GM21717 (cell line): ENCODE measurements around the gene FALEC.
"Not testable (repeated sequence)": the region's sequence is repeated elsewhere in the genome, so short reads cannot be mapped to it uniquely, and the experiment has no call there.

Source experiments
- ATAC-seq: cut with Tn5 transposase; IDR thresholded peaks from one replicate; pipeline ENCODE4 v1.9.1; 2021; ENCODE audit warnings: mild to moderate bottlenecking, moderate library complexity; ENCODE audit not compliant: unreplicated experiment

The FALEC gene

DNA sequence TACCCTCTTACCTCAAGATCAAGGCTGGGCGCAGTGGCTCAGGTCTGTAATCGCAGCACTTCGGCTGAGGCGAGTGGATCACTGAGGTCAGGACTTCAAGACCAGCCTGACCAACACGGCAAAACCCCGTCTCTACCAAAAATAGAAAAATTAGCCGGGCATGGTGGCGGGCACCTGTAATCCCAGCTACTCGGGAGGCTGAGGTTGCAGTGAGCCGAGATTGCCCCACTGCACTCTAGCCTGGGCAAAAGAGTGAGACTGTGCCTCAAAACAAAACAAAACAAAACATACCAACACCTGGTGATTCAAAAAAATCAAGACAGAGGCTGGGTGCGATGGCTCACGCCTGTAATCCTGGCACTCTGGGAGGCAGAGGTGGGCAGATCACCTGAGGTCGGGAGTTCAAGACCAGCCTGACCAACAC lies 58.1 kb downstream of the FALEC start:
- not testable (repeated sequence) for ATAC-seq

DNA sequence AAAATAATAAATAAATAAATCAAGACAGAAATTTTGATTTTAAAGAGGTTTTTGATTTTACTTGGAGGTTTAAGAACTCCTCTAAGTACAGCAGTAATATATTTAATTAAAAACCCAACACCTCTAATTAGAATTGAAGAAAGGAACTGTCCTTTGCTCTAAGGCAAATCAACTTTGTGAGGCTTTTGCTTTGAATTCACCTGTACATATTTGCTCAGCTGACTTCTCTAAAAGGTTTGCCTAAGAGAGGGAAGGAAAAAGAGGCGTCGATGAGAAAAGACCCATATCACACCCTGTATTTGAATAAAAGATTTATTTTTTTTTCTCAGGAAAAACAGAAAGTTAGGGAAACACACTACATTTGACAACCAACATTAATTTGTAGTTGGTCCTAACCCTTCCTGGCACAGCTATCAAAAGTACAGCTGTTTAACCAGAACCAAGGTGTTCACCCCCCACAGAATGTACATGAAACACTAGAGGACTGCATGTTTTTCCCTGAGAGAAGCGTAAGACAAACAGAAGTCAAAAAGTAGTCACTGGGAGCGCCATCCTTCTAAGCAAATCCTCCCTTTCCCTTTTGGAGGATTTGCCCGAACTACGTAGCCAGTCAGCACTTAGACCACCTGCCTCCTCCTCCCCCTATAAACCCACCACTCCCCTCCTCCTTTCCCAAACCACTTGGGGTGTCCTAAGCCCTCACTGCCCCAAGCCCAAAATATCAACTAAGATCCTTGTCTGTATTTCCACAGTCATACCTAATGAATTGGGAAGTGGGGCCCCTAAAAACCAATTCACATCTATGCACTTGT lies 58.9 kb downstream of the FALEC start:
- ATAC-seq = no peak

DNA sequence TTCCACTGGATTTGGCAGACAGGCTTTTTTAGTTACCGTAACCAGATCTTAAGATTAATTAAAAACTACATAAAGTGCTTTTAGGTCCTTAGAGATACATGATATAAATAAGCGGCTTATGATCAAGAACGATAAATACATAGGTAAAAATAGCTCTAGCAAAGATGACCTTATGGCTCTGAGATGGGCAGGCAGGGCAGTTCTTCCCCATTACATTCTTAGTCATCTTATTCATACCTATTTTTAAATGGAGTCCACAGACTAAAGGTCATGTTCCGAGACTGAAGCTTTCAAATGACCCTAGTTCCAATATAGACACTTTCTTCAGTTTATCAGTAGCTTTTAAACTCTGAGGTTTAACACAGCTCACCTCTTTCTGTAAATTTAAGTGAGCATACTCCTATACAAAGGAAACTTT lies 59.5 kb downstream of the FALEC start:
- no peak for ATAC-seq

DNA sequence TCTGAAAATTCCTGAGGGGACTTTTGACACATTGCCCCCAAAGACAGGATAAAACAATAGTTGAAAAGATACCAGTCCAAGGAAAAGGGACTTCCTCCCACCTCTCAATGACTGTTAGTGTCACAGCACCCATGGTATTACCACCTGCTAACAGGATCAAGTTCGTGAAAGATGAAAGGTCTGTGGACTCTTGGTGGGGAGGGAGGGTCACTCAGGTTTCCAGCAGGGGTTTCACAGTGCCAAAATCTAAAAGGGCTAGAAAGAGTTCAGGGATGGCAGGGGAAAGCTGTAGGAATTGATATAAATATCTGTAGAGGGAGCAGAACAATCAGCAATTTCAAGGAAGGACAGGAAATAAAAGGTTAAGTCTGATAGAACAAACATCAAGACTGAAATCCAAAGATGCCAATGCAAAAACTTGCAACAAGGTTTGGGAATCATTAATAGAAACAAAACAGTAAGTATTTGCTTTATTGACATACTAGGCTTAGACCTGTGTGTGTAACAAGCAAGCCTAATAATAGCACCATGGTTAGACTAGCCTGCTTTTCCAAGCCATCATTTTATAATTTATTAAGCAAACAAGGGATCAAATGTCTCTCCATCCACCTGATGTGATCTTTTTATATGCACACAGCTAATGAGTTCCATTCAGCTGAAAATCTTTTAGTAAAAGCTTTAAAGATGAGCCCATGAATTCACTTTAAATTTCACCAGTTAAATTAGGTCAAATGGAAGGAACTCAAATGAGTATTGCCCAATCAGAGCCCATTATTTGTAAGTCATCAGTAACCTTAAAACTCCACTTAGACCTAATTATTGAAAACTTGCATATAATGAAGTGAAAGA lies 60.2 kb downstream of the FALEC start:
- no peak for ATAC-seq

DNA sequence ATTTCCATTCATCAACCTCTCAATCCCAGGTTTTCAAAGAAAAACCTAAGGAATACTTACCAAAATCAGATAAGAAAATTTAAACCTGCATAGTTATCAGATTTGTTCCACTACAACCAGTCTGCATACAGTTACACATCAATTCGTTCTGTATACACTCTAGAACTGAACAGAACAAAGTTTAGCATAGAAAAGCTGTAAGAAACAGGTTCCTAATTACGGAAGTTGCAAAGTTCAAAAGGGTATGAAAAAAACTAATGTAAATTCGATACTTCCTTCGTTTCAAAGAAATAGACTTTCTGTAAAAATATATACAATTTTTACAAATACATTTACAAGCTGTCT lies 60.8 kb downstream of the FALEC start:
- ATAC-seq = no peak

DNA sequence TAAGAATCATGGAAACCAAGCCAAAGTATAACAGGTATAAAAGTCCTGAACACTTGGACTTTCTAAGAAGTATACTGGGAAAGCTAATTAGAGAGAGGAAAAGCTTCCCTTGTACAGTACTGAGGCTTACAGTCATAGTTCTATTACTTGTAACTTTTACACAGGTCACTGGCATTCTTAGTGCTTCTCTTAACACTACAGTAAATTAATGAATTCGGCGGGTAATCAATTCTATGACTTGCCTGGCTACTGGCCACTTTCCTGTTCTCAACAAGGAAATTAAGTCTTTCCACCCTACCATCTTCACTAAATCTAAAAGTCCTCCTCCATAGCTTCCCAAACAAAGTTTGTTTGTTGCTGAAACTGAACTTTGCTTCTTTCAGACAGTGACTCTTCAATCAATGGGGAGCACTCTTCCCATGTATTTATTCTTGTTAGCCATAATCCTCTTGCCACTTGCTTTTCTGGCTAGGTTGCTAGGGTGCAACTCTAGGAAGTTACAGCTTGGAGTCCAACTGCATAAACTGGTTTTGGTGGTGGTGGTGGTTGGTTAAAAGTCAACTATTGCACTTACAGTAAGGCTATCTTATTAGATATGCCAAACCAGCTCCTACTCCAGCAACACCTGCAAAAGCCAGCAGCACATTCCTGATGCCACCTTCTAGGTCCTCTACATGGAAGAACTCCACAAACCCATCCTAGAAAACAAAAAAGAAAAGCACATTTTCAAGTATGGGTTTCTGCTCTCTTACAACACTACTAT lies 61.4 kb downstream of the FALEC start:
- no peak for ATAC-seq

DNA sequence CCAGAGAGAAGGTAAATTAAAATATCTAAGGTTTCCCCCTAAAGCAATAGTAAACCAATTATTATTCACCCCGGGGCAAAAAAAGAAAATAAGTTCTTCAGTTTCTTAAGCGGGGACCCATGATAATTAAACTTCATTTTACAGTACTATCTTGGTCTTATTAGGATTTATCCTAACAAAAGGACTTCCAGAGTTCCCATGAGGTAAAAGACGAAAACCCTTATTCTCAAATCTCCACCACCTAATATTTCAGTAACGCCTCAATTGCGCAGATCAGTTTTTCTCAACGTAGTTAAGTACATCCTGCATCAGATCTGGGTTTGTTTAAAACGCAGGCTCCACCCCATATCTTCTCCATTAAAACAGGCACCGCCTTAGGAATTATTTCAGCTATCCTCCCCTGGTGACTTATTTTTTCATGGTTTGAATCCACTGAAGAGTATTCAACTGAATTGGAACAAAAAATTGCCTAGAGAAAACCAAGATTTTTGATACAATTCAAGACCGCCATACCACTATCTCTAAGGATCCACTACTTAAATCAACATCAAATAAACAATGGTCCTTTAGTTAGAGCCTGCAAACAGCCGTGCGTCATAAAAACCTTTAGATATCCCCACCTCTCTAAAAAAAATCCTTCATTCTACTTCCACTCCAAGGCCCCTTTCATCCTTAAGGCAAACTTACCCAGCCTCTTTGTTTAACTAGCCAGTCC lies 62.2 kb downstream of the FALEC start:
- no peak for ATAC-seq

DNA sequence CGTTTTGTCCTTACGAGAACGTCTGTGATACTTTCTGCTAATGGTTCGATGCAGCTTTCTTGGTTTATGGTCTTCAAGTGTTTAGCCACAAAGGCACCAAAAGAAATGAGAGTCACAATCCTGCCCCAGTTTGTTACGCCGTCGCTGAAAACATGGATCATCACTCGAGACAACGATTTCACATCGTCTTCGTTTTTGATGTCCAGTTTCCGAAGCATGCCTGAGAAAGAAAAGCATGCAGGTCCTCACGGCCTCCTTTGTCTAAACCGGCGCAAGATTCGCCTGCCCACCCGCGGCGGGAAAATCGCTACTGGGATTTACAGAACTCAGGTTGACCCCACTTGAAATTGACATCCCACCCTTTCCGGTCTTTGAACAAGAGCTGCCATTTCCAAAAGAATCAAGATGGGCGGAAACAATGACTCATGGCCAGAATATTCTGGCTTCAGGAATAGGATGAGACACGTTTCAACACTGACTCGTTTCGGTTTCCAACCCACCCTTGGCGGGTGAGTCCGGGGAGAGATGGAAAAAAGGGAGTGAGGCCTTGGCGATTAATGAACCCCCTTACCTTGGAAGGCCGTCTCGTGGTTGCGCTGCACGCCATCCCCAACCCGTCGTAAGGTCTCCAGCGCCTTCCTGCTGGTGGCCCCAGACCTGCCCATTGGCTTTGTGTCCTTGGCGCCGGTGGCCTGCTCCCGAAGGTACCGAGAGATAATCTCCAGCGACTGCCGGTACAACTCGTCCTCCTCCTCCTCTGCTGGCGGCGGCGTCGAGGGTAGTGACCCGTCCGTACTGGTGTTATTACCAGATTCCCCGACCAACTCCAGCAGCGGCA lies 62.9 kb downstream of the FALEC start:
- ATAC-seq = peak; percentile 15

DNA sequence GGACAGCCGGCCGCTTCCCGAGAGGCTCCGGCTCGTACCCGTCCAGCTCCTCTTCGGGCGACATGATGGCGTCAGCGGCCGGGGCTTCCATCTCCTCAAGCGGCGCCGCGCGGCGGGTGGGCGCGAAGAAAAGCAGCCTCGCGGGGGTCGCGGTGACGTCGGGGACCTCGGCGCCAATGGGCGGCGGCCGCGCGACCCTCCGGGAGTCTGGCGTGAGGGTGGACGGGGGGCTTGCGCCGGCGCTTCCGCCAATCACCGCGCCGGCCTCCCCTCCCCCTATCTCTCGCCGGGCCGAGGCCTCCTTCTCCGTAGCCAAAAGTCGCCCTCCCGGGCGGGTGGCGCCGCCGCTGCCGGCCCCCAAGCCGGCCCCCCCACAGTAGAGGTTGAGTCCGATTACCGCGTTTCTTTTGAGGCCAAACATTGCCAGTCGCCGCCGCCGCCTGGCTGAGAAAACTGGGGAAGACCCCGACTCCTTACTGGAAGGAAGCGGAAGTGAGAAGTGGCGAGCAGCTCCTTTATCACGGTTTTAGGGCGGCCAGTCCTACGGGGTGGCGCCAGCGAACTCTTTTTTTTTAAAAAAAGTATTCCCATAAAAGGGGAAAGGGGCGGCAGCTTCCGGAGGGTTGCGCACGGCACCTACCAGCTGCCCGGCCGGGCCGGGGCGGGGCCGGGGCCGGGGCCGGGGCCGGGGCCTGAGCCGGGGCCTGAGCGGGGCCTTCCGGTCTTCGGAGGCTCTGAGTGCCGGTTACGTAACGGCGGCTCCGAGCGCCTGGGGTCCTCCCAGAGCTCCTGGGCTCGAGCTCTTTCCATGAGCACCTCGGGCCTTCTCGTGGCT lies 63.8 kb downstream of the FALEC start, which contains the start of gene MCL1:
TSS of gene MCL1 (minus strand) at position 501 of the 835 bp plus-strand sequence. CDS start at position 421, 80 bp downstream.
- peak; percentile 84 for ATAC-seq

DNA sequence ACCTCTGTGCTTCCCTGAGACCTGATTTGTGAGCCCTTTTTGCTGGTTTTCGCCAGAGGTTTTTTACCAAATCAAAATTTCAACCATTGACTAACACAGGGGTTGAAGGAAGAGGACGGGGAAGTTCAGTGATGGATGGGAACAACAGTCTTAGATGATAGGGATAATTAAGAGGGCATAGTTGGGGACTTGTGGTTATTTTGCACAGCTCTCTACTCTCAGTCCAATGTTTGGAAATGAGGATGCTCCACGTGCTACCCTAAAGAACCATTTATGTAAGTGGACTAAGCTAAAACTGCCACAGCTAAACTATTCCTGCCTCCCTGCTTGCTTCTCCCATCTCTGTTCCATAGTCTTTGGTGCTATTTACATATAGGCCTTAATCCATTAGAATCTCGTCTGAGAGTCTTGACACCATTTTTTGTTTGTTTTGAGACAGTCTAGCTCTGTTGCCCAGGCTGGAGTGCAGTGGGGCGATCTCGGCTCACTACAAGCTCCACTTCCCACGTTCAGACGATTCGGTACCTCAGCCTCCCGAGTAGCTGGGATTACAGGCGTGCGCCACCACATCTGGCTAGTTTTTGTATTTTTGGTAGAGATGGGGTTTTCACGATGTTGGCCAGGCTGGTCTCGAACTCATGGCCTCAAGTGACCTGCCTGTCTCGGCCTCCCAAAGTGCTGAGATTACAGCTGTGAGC lies 64.5 kb downstream of the FALEC start:
- peak; percentile 11 for ATAC-seq

DNA sequence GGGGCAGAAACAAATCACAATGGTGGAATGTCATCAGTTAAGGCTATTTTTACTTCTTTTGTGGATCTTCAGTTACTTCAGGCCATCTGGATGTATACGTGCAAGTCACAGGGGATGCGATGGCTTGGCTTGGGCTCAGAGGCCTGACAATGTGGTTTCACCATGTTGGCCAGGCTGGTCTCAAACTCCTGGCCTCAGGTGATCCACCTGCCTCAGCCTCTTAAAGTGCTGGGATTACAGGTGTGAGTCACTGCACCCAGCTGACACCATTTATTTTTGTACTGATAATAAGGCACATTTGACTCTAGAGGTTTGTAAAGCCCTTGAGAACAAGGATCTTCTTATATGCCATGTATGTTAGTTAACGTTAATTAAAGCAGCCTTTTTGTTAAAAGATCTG lies 65.4 kb downstream of the FALEC start:
- not testable (repeated sequence) for ATAC-seq

DNA sequence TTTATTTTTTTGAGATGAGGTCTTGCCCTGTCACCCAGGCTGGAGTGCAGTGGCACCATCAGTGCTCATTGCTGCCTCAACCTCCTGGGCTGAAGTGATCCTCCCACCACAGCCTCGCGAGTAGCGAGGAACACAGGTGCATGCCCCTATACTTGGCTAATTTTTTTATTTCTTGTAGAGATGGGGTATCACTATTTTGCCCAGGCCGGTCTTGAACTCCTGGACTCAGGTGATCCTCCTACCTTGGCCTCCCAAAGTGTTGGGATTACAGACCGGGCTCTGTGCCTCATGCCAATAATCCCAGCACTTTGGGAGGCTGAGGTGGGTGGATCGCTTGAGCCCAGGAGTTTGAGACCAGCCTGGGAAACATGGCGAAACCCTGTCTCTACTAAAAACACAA lies 65.9 kb downstream of the FALEC start:
- ATAC-seq = not testable (repeated sequence)

DNA sequence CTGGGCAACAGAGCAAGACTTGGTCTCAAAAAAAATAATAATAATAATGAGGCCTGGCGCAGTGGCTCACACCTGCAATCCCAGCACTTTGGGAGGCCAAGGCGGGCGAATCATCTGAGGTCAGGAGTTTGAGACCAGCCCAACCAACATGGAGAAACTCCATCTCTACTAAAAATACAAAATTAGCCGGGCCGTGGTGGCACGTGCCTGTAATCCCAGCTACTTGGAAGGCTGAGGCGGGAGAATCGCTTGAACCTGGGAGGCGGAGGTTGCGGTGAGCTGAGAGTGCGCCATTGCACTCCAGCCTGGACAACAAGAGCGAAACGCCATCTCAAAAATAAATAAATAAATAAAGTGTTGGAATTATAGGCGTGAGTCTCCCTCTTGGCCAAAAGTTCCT lies 66.4 kb downstream of the FALEC start:
- ATAC-seq = not testable (repeated sequence)

DNA sequence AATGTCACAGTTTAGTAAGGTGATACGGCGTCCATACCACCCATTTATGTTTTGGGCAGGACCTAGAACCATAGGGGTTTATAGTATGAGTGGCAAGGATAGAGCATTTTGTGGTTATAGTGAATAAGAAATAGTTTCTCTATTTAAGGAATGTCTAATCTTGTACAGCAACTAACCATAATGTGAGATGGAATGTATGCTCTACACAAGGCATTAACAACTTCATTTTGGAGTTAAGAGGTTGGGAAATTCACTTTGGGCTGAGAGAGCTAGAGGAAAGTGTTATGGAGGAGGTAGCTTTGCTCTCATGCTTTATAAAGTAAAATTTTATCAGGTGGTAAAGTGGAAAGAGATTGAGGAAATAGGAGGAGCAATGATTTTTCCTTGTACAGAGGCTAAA lies 66.8 kb downstream of the FALEC start:
- ATAC-seq = no peak
